Endodermal cell (in vitro differentiated cells): Measurements from ENCODE around the gene SLC7A9. TPM values are rescaled to one million over a fixed set of nuclear protein-coding genes. Genes with fewer than 3 reads are reported as not detected.

Source experiments
- DNase-seq: peaks from one replicate; pipeline ENCODE4 v3.0.0-alpha.2; 2017
- H3K27ac ChIP-seq: 2 replicates; pipeline ENCODE4 v1.5.1; 2013; ENCODE audit warnings: mild to moderate bottlenecking, low read depth, low read length, moderate library complexity
- H3K27me3 ChIP-seq: 2 replicates; pipeline ENCODE4 v1.6.1; 2013; ENCODE audit warnings: mild to moderate bottlenecking, low read length, moderate library complexity; ENCODE audit not compliant: insufficient read depth, control insufficient read depth, poor library complexity, severe bottlenecking
- H3K36me3 ChIP-seq: 2 replicates; pipeline ENCODE4 v1.7.0; 2013; ENCODE audit warnings: mild to moderate bottlenecking, low read length, moderate library complexity; ENCODE audit not compliant: control insufficient read depth, insufficient read depth
- H3K4me1 ChIP-seq: one replicate; pipeline ENCODE4 v1.7.0; 2013; ENCODE audit warnings: low read length; ENCODE audit not compliant: control insufficient read depth, insufficient read depth
- H3K4me3 ChIP-seq: 2 replicates; pipeline ENCODE4 v1.5.1; 2013; ENCODE audit warnings: mild to moderate bottlenecking, low read length, moderate library complexity
- H3K9ac ChIP-seq: 2 replicates; pipeline ENCODE4 v1.6.1; 2013; ENCODE audit warnings: mild to moderate bottlenecking, low read length, moderate library complexity; ENCODE audit not compliant: poor library complexity, severe bottlenecking; ENCODE audit errors: extremely low read depth
- H3K9me3 ChIP-seq: 2 replicates; pipeline ENCODE4 v1.6.1; 2013; ENCODE audit warnings: mild to moderate bottlenecking, low read length, moderate library complexity; ENCODE audit not compliant: control insufficient read depth
- H3K27ac Mint-ChIP-seq: 2 replicates; pipeline ENCODE4 v1.8.0; 2020; ENCODE audit warnings: mixed read lengths
- H3K27me3 Mint-ChIP-seq: 2 replicates; pipeline ENCODE4 v1.8.0; 2021; ENCODE audit warnings: mild to moderate bottlenecking, mixed read lengths; ENCODE audit not compliant: insufficient read depth
- H3K36me3 Mint-ChIP-seq: 2 replicates; pipeline ENCODE4 v1.8.0; 2020; ENCODE audit warnings: low read depth, mixed read lengths
- H3K4me1 Mint-ChIP-seq: 2 replicates; pipeline ENCODE4 v1.8.0; 2020; ENCODE audit warnings: mixed read lengths
- H3K4me3 Mint-ChIP-seq: 2 replicates; pipeline ENCODE4 v1.8.0; 2020; ENCODE audit warnings: mild to moderate bottlenecking, moderate library complexity, mixed read lengths
- H3K9me3 Mint-ChIP-seq: 2 replicates; pipeline ENCODE4 v1.8.0; 2020; ENCODE audit warnings: mild to moderate bottlenecking, mixed read lengths
- WGBS, 2 experiments: methylation state at CpG; one replicate each; pipeline versions ENCODE4 v1.1.5 to v1.1.7; 2013; ENCODE audit warnings: missing lambda C conversion rate in 2 of 2, mixed read lengths in 1 of 2; ENCODE audit not compliant: insufficient coverage in 1 of 2, insufficient read length in 1 of 2; 5-methylcytosine and 5-hydroxymethylcytosine counted together
- total RNA-seq, 2 donors: library from RNA; stranded (reverse); fragmentation: NEBNext Ultra II Directional in 1 of 2; extraction: Animal tissue kit (Norgen Biotek cat#: 25700) in 1 of 2; gene quantifications; 2 replicates in 1 of 2; 3 replicates in 1 of 2; pipeline ENCODE4 v1.2.1, GENCODE V29; 2021
- TF ChIP-seq, protein P1 (sequence below): fragments of 200-600 bp; sonication (generic); conservative IDR thresholded peaks from 2 replicates; pipeline ENCODE4 v1.5.0; 2021; ENCODE audit warnings: antibody characterized with exemption, mild to moderate bottlenecking

The SLC7A9 gene
- total RNA-seq, 2 donors from 2014 or later, result 0.18 TPM; not detected in 1

DNA sequence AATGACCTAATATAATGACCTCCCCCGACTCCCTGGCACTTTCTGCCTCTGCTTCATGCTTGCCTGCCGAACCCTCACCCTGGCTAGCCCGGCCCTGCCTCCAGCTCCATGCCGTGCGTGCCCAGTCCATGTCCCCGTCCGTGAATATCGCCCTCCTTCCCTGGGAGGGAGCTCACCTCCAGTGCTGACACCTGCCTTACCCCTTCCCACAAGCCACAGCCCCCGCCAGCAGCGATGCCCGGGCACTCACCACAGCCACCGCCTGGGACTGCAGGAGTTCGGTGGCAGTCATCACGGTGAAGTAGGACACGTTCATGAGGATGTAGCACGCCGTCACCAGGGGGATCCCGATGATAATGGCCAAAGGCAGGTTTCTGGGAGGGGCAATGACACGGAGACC lies 10.0 kb downstream of the SLC7A9 start:
- Histone ChIP-seq H3K4me1 (no peaks in the 10 kb centered on the region), H3K27ac (no peak overlapping the region), H3K27me3 (no peaks in the 10 kb centered on the region), H3K36me3 (no peaks in the 10 kb centered on the region), H3K9me3 (no peaks in the 10 kb centered on the region), H3K9ac (no peak overlapping the region), H3K4me3 (no peak overlapping the region)
- H3K4me1 Mint-ChIP-seq, result no peaks in the 10 kb centered on the region
- H3K36me3 Mint-ChIP-seq, result no peaks in the 10 kb centered on the region
- H3K4me3 Mint-ChIP-seq, result no peak overlapping the region
- WGBS, 2 experiments, result 95 to 97% methylated on average over 11 to 19 of the region's 19 CpGs
- H3K9me3 Mint-ChIP-seq, result no peaks in the 10 kb centered on the region
- TF ChIP-seq, protein P1, sequence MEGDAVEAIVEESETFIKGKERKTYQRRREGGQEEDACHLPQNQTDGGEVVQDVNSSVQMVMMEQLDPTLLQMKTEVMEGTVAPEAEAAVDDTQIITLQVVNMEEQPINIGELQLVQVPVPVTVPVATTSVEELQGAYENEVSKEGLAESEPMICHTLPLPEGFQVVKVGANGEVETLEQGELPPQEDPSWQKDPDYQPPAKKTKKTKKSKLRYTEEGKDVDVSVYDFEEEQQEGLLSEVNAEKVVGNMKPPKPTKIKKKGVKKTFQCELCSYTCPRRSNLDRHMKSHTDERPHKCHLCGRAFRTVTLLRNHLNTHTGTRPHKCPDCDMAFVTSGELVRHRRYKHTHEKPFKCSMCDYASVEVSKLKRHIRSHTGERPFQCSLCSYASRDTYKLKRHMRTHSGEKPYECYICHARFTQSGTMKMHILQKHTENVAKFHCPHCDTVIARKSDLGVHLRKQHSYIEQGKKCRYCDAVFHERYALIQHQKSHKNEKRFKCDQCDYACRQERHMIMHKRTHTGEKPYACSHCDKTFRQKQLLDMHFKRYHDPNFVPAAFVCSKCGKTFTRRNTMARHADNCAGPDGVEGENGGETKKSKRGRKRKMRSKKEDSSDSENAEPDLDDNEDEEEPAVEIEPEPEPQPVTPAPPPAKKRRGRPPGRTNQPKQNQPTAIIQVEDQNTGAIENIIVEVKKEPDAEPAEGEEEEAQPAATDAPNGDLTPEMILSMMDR, result no peak
- H3K27ac Mint-ChIP-seq, result no peak overlapping the region
- DNase-seq, result no peak
- H3K27me3 Mint-ChIP-seq, result peaks cover 1% of the 10 kb centered on the region

- no peaks in the 10 kb centered on the region for H3K27me3 ChIP-seq
- H3K9ac ChIP-seq, result no peak overlapping the region
- DNase-seq, result no peak
- 95 to 98% methylated on average over 4 to 8 of the region's 10 CpGs for WGBS, 2 experiments
- no peaks in the 10 kb centered on the region for H3K4me1 ChIP-seq
- Mint-ChIP-seq H3K9me3 (no peaks in the 10 kb centered on the region), H3K27me3 (peaks cover 1% of the 10 kb centered on the region), H3K36me3 (no peaks in the 10 kb centered on the region), H3K4me1 (no peaks in the 10 kb centered on the region), H3K27ac (no peak overlapping the region), H3K4me3 (no peak overlapping the region)
- no peak overlapping the region for H3K4me3 ChIP-seq
- no peaks in the 10 kb centered on the region for H3K9me3 ChIP-seq
- TF ChIP-seq, protein P1, result no peak
- H3K27ac ChIP-seq, result no peak overlapping the region
- no peaks in the 10 kb centered on the region for H3K36me3 ChIP-seq
Measured at GRCh38 chr19:32858559-32858958, 11.0 kb downstream of the SLC7A9 start.

DNA sequence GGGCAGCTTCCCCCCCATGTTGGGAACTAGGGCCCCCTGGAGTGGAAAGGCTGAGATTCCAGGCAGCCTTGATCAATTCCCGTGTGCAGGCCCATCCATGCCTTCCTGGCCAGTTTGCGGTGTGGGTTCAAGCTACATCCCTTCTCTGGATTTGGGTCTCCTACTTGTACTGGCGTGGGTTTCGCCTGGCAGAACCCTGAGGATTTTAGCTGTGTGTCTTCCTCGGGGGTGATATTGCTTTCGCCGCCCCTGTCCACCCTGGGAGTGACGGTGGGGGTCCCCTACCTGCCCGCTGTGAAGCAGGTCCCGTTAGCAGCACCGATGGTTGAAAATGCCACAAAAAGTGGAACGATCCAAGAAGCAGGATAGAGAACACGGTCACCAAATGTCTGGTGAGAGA lies 11.4 kb downstream of the SLC7A9 start:
- Mint-ChIP-seq H3K27ac (no peak overlapping the region), H3K4me3 (no peak overlapping the region), H3K4me1 (no peaks in the 10 kb centered on the region), H3K27me3 (peaks cover 1% of the 10 kb centered on the region), H3K36me3 (no peaks in the 10 kb centered on the region), H3K9me3 (no peaks in the 10 kb centered on the region)
- H3K9ac ChIP-seq, result no peak overlapping the region
- TF ChIP-seq, protein P1, result no peak
- H3K9me3 ChIP-seq, result no peaks in the 10 kb centered on the region
- H3K4me1 ChIP-seq, result no peaks in the 10 kb centered on the region
- no peak for DNase-seq
- no peaks in the 10 kb centered on the region for H3K36me3 ChIP-seq
- no peak overlapping the region for H3K4me3 ChIP-seq
- H3K27ac ChIP-seq, result no peak overlapping the region
- no peaks in the 10 kb centered on the region for H3K27me3 ChIP-seq
- 94 to 95% methylated on average over 8 to 13 of the region's 13 CpGs for WGBS, 2 experiments
